Vagina (tissue), 2 donors: Measurements from ENCODE around the gene STXBP6. TPM values are rescaled to one million over a fixed set of nuclear protein-coding genes. Genes with fewer than 3 reads are reported as not detected.

Source experiments
- DNase-seq, 2 donors: peaks; one replicate each; pipeline ENCODE4 v3.0.0-alpha.2; 2017; ENCODE audit errors: extremely low spot score in 2 of 2
- H3K27ac ChIP-seq: fragments of 200-600 bp; sonication (generic); one replicate; pipeline ENCODE4 v1.5.1; 2019
- H3K27me3 ChIP-seq: fragments of 200-600 bp; sonication (generic); one replicate; pipeline ENCODE4 v1.5.1; 2019
- H3K36me3 ChIP-seq, 2 donors: fragments of 200-600 bp; sonication (generic); one replicate each; pipeline ENCODE4 v1.5.1; 2017 to 2019
- H3K4me1 ChIP-seq: fragments of 200-600 bp; sonication (generic); one replicate; pipeline ENCODE4 v1.5.1; 2019
- H3K4me3 ChIP-seq, 2 donors: fragments of 200-600 bp; sonication (generic); 1 replicate in 1 of 2; 2 replicates in 1 of 2; pipeline ENCODE4 v1.5.1; 2016 to 2019
- H3K9me3 ChIP-seq: fragments of 200-600 bp; sonication (generic); one replicate; pipeline ENCODE4 v1.5.1; 2019
- POLR2A ChIP-seq, 2 donors: fragments of 450-650 bp; IDR thresholded peaks; one replicate each; pipeline ENCODE4 v1.6.1; 2017; ENCODE audit warnings: antibody characterized with exemption in 2 of 2, mild to moderate bottlenecking in 2 of 2, moderate library complexity in 2 of 2
- POLR2AphosphoS5 ChIP-seq, 2 donors: sonication (generic); formaldehyde crosslinking; IDR thresholded peaks; one replicate each; pipeline ENCODE4 v1.9.0; 2017; ENCODE audit warnings: antibody characterized with exemption in 2 of 2, mild to moderate bottlenecking in 2 of 2, low read depth in 1 of 2; ENCODE audit not compliant: insufficient read depth in 1 of 2
- intact Hi-C: fragments of 100-400 bp; cut with DNase I; formaldehyde crosslinking; loops from one replicate; pipeline ENCODE4 v1.15.1; 2023
- total RNA-seq: library from RNA; depleted of rRNA; stranded (reverse); fragments of >200 nt; gene quantifications from one replicate; pipeline ENCODE4 v1.2.3, GENCODE V29; 2016
- TF ChIP-seq, protein P1 (sequence below), 3 experiments: fragments of 450-650 bp in 2 of 3; fragments of 200-600 bp in 1 of 3; sonication (generic) in 1 of 3; IDR thresholded peaks; one replicate each; pipeline ENCODE4 v1.5.1; 2017 to 2019; ENCODE audit warnings: antibody characterized with exemption in 3 of 3, mild to moderate bottlenecking in 2 of 3, moderate library complexity in 2 of 3

Gene STXBP6
- total RNA-seq, 1 donor from 2014 or later: 4.4 TPM

DNA sequence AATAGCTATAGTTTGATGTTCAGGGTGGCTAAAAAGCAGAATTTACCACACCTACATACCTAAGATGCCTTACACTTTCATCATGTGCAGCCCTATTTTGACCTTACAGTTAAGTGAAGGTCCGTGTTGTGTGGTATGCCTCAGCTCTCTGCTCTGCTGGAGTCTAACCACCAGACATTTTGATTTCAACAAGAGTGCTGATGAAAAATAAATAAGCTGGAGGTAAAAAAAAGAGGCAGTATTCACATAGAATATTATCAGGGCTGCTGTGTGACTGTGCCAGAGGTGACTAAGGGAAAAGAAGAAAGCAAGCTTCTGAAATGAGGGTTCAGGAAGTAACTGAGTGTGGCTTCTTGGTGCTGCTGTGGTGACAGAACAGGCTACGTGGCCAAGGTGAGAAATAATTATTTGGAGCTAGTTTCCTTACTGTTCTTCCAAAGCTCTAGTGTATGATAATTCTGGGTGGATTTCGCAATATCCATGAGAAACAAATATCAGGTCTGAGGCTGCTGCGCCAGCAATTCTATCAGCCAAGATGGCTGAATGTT, 188.8 kb downstream of the STXBP6 start:
- no peaks in the 10 kb centered on the region for H3K4me1 ChIP-seq
- no peak overlapping the region for H3K27ac ChIP-seq
- H3K27me3 ChIP-seq: no peaks in the 10 kb centered on the region
- intact Hi-C loops: no loop called here
- TF ChIP-seq, protein P1, sequence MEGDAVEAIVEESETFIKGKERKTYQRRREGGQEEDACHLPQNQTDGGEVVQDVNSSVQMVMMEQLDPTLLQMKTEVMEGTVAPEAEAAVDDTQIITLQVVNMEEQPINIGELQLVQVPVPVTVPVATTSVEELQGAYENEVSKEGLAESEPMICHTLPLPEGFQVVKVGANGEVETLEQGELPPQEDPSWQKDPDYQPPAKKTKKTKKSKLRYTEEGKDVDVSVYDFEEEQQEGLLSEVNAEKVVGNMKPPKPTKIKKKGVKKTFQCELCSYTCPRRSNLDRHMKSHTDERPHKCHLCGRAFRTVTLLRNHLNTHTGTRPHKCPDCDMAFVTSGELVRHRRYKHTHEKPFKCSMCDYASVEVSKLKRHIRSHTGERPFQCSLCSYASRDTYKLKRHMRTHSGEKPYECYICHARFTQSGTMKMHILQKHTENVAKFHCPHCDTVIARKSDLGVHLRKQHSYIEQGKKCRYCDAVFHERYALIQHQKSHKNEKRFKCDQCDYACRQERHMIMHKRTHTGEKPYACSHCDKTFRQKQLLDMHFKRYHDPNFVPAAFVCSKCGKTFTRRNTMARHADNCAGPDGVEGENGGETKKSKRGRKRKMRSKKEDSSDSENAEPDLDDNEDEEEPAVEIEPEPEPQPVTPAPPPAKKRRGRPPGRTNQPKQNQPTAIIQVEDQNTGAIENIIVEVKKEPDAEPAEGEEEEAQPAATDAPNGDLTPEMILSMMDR (IDR thresholded peaks at IDR 0.05): no peak
- TF ChIP-seq POLR2AphosphoS5 (IDR thresholded peaks at IDR 0.05; ENCODE audit: insufficient read depth in 1 of 2, low read depth in 1 of 2) (no peak), POLR2A (IDR thresholded peaks at IDR 0.05) (no peak)
- no peak overlapping the region for H3K4me3 ChIP-seq
- no peak for DNase-seq
- no peaks in the 10 kb centered on the region for H3K9me3 ChIP-seq
- H3K36me3 ChIP-seq: no peaks in the 10 kb centered on the region

DNA sequence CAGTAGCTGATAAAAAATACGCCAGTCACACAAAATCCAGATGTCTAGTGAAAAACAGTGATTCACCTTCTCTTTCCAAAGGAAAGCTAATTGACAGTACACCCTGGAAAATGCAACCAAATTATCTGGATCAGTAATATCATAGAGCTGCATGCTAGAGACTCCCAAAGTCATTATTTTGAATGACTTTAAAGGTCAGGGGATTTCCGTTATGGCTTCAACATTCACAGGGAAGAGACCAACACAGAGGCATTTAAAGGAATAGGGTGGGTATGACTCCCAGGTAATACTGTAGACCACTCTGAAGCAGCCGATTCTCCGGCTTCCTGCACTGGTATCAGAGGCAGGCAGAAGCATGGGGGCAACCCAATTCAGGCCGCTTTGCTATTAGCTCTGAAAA, 190.4 kb downstream of the STXBP6 start:
- Histone ChIP-seq H3K36me3 (no peaks in the 10 kb centered on the region), H3K27me3 (no peaks in the 10 kb centered on the region), H3K27ac (no peak overlapping the region), H3K4me3 (no peak overlapping the region), H3K9me3 (no peaks in the 10 kb centered on the region), H3K4me1 (no peaks in the 10 kb centered on the region)
- no peak for DNase-seq
- TF ChIP-seq, protein P1 (IDR thresholded peaks at IDR 0.05): no peak
- TF ChIP-seq POLR2AphosphoS5 (IDR thresholded peaks at IDR 0.05; ENCODE audit: insufficient read depth in 1 of 2, low read depth in 1 of 2): no peak
- TF ChIP-seq POLR2A (IDR thresholded peaks at IDR 0.05): no peak
- intact Hi-C loops: no loop called here

DNA sequence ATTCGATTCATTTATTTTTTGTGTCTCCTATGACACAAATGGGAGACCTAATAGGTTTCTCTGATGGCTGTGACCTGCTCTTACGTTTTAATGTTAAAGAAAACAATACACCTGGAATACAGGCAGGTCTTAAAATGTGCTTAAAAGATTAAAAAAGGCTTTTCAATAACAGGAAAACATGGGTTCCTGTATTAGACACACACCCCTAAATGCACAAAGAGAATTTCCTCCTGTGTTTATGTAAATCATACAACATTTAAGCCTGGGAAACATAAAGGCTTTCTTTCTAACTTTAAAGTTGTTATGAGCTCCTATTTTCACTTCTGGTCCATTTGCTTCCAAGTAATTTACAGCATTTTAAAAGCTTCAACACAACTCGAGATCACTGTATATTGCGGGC, 191.3 kb downstream of the STXBP6 start:
- DNase-seq: no peak
- Histone ChIP-seq H3K27me3 (no peaks in the 10 kb centered on the region), H3K36me3 (no peaks in the 10 kb centered on the region), H3K4me3 (no peak overlapping the region), H3K9me3 (no peaks in the 10 kb centered on the region), H3K27ac (no peak overlapping the region), H3K4me1 (no peaks in the 10 kb centered on the region)
- intact Hi-C loops: no loop called here
- TF ChIP-seq POLR2A (IDR thresholded peaks at IDR 0.05) (no peak), POLR2AphosphoS5 (IDR thresholded peaks at IDR 0.05; ENCODE audit: insufficient read depth in 1 of 2, low read depth in 1 of 2) (no peak)
- TF ChIP-seq, protein P1 (IDR thresholded peaks at IDR 0.05): no peak

DNA sequence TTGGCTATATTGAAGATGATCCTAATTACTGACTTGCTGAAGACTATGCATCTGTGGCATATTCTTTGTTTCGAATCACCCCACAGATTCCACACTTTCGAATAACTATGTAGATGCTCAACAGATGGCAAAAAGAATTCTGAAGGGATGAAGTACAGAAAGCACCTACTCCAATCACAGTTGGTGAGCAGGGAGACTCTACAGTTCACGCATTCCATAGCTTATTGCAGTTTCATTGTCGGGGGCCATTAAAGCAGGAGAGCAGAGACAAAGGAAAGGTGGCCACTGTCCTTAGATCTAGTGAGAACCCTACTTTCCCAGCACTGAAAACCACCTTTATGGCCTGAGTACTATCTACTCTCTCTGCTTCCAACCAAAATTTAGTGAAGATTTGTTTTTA, 191.9 kb downstream of the STXBP6 start:
- no peak overlapping the region for H3K4me3 ChIP-seq
- no peaks in the 10 kb centered on the region for H3K4me1 ChIP-seq
- no peaks in the 10 kb centered on the region for H3K36me3 ChIP-seq
- H3K9me3 ChIP-seq: no peaks in the 10 kb centered on the region
- TF ChIP-seq POLR2AphosphoS5 (IDR thresholded peaks at IDR 0.05; ENCODE audit: insufficient read depth in 1 of 2, low read depth in 1 of 2): no peak
- TF ChIP-seq POLR2A (IDR thresholded peaks at IDR 0.05): no peak
- TF ChIP-seq, protein P1 (IDR thresholded peaks at IDR 0.05): no peak
- no peaks in the 10 kb centered on the region for H3K27me3 ChIP-seq
- intact Hi-C loops: no loop called here
- DNase-seq: no peak
- no peak overlapping the region for H3K27ac ChIP-seq

DNA sequence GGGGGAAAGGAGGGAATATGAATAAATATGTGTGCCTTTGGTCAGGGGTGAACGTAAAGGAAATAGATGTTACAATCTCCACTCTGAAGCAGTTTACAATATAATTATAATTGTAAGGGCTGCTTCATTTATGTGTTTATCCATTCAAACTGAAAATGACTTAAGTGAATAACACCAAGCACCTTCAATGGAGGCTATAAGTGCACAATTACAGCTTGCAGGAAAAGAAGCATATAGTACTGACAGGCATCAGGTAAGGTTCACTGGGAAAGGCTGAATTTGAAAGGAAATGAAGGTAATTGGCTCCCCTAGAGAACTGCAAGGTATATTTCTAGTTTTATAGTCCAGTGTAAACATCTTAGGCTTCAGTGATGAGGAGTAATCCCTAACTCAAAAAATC, 192.7 kb downstream of the STXBP6 start:
- Histone ChIP-seq H3K27me3 (no peaks in the 10 kb centered on the region), H3K4me1 (no peaks in the 10 kb centered on the region), H3K9me3 (no peaks in the 10 kb centered on the region), H3K36me3 (no peaks in the 10 kb centered on the region), H3K4me3 (no peak overlapping the region), H3K27ac (no peak overlapping the region)
- no peak for DNase-seq
- intact Hi-C loops: no loop called here
- TF ChIP-seq POLR2AphosphoS5 (IDR thresholded peaks at IDR 0.05; ENCODE audit: insufficient read depth in 1 of 2, low read depth in 1 of 2): no peak
- TF ChIP-seq POLR2A (IDR thresholded peaks at IDR 0.05): no peak
- TF ChIP-seq, protein P1 (IDR thresholded peaks at IDR 0.05): no peak
